Activated T-cell treated with anti-CD3 and anti-CD28 coated beads, Interleukin-2, amount 50 U/mL, for 1 hour (primary cell): Measurements from ENCODE around the gene GPR78.

Experiments used
- DNase-seq: peaks from one replicate; pipeline ENCODE4 v3.0.0-alpha.2; 2020

The GPR78 gene

GRCh38 chr4:8547108-8547911 lies 32.9 kb upstream of the GPR78 start:
- DNase-seq: no peak

- DNase-seq: no peak
These were observed 32.1 kb upstream of the GPR78 start for GRCh38 chr4:8547912-8548730.

GRCh38 chr4:8548731-8549351 lies 31.4 kb upstream of the GPR78 start:
- no peak for DNase-seq

- no peak for DNase-seq
These were observed 30.8 kb upstream of the GPR78 start for GRCh38 chr4:8549352-8549931.

- DNase-seq: no peak
These were observed 29.5 kb upstream of the GPR78 start for GRCh38 chr4:8550691-8551090.

- DNase-seq: no peak
These were observed 28.2 kb upstream of the GPR78 start for GRCh38 chr4:8552024-8552423.

- DNase-seq: no peak
These were observed 27.5 kb upstream of the GPR78 start for GRCh38 chr4:8552581-8553205.

GRCh38 chr4:8553216-8553615 lies 27.0 kb upstream of the GPR78 start:
- no peak for DNase-seq

GRCh38 chr4:8553991-8554405 lies 26.2 kb upstream of the GPR78 start:
- no peak for DNase-seq

GRCh38 chr4:8554555-8555100 lies 25.6 kb upstream of the GPR78 start:
- DNase-seq: no peak

- no peak for DNase-seq
These were observed 24.5 kb upstream of the GPR78 start for GRCh38 chr4:8555716-8556115.

GRCh38 chr4:8556341-8557150 lies 23.6 kb upstream of the GPR78 start:
- no peak for DNase-seq

GRCh38 chr4:8557151-8558076 lies 22.8 kb upstream of the GPR78 start:
- no peak for DNase-seq

- DNase-seq: no peak
These were observed 21.9 kb upstream of the GPR78 start for GRCh38 chr4:8558080-8558960.

- no peak for DNase-seq
These were observed 21.2 kb upstream of the GPR78 start for GRCh38 chr4:8559011-8559410.

GRCh38 chr4:8559524-8560264 lies 20.5 kb upstream of the GPR78 start:
- DNase-seq: no peak

- no peak for DNase-seq
These were observed 19.7 kb upstream of the GPR78 start for GRCh38 chr4:8560265-8561047.

- no peak for DNase-seq
These were observed 15.6 kb upstream of the GPR78 start for GRCh38 chr4:8564595-8564994.
